Neuronal stem cell (in vitro differentiated cells): ENCODE results near the gene C1orf21.
A peak's percentile ranks its signal among the peaks of the same experiment; 100 is the strongest.

ENCODE experiments used
- DNase-seq: peaks from one replicate; pipeline ENCODE4 v3.0.0-alpha.2; 2013; ENCODE audit warnings: low spot score
- H2AFZ ChIP-seq: one replicate; pipeline ENCODE4 v1.6.1; 2013; ENCODE audit warnings: mild to moderate bottlenecking, low read length, inconsistent platforms
- H2AK5ac ChIP-seq: 2 replicates; pipeline ENCODE4 v1.6.1; 2013; ENCODE audit warnings: low read depth, mild to moderate bottlenecking, inconsistent platforms, low read length, moderate library complexity, mixed read lengths
- H2BK120ac ChIP-seq: 2 replicates; pipeline ENCODE4 v1.6.1; 2013; ENCODE audit warnings: low read depth, mild to moderate bottlenecking, inconsistent platforms, low read length, moderate library complexity, mixed read lengths
- H2BK12ac ChIP-seq: one replicate; pipeline ENCODE4 v1.6.1; 2013; ENCODE audit warnings: low read length, inconsistent platforms
- H2BK15ac ChIP-seq: 2 replicates; pipeline ENCODE4 v1.6.1; 2013; ENCODE audit warnings: mild to moderate bottlenecking, low read length, inconsistent platforms, mixed read lengths
- H2BK5ac ChIP-seq: one replicate; pipeline ENCODE4 v1.6.1; 2013; ENCODE audit warnings: inconsistent platforms, mild to moderate bottlenecking, low read length, moderate library complexity
- H3K14ac ChIP-seq: one replicate; pipeline ENCODE4 v1.6.1; 2013; ENCODE audit warnings: low read length, inconsistent platforms
- H3K18ac ChIP-seq: 2 replicates; pipeline ENCODE4 v1.6.1; 2013; ENCODE audit warnings: low read length, inconsistent platforms
- H3K23ac ChIP-seq: 2 replicates; pipeline ENCODE4 v1.6.1; 2013; ENCODE audit warnings: low read depth, mild to moderate bottlenecking, mixed read lengths, low read length, inconsistent platforms; ENCODE audit not compliant: poor library complexity
- H3K27ac ChIP-seq: replicated peaks from 3 replicates; pipeline ENCODE4 v1.5.1; 2013; ENCODE audit warnings: low read length, inconsistent platforms
- H3K27me3 ChIP-seq, 3 experiments: 2 replicates each; pipeline ENCODE4 v1.6.1; 2013; ENCODE audit warnings: low read length in 3 of 3, mild to moderate bottlenecking in 2 of 3, inconsistent platforms in 1 of 3, low read depth in 1 of 3, mixed read lengths in 1 of 3, moderate library complexity in 1 of 3; ENCODE audit not compliant: control insufficient read depth in 3 of 3, insufficient read depth in 3 of 3
- H3K36me3 ChIP-seq, 2 donors: replicated peaks in 1 of 2; 2 replicates each; pipeline ENCODE4 v1.6.1; 2013; ENCODE audit warnings: low read length in 2 of 2; ENCODE audit not compliant: control insufficient read depth in 2 of 2, insufficient read depth in 2 of 2
- H3K4ac ChIP-seq: 2 replicates; pipeline ENCODE4 v1.6.1; 2013; ENCODE audit warnings: inconsistent platforms, mild to moderate bottlenecking, low read length, moderate library complexity
- H3K4me1 ChIP-seq, 2 donors: 1 replicate in 1 of 2; 2 replicates in 1 of 2; pipeline ENCODE4 v1.6.1; 2013; ENCODE audit warnings: low read length in 2 of 2, low read depth in 1 of 2; ENCODE audit not compliant: control insufficient read depth in 2 of 2, insufficient read depth in 1 of 2
- H3K4me2 ChIP-seq: one replicate; pipeline ENCODE4 v1.6.1; 2013; ENCODE audit warnings: mild to moderate bottlenecking, low read length, inconsistent platforms; ENCODE audit not compliant: insufficient read depth, poor library complexity, severe bottlenecking
- H3K4me3 ChIP-seq, 2 donors: 2 replicates each; pipeline ENCODE4 v1.5.1; 2013; ENCODE audit warnings: low read length in 2 of 2, mild to moderate bottlenecking in 2 of 2, inconsistent platforms in 1 of 2, moderate library complexity in 1 of 2
- H3K79me1 ChIP-seq: one replicate; pipeline ENCODE4 v1.6.1; 2013; ENCODE audit warnings: low read depth, mild to moderate bottlenecking, inconsistent platforms, low read length, moderate library complexity
- H3K9ac ChIP-seq: one replicate; pipeline ENCODE4 v1.6.1; 2013; ENCODE audit warnings: mild to moderate bottlenecking, low read depth, low read length, inconsistent platforms; ENCODE audit not compliant: poor library complexity
- H3K9me3 ChIP-seq, 2 donors: replicated peaks in 1 of 2; 2 replicates each; pipeline versions ENCODE3 to v1.6.1; 2013; ENCODE audit warnings: low read length in 2 of 2, mild to moderate bottlenecking in 2 of 2, inconsistent platforms in 1 of 2, low read depth in 1 of 2, mixed read lengths in 1 of 2, moderate library complexity in 1 of 2; ENCODE audit not compliant: control insufficient read depth in 2 of 2, insufficient read depth in 1 of 2
- H4K8ac ChIP-seq: one replicate; pipeline ENCODE4 v1.6.1; 2013; ENCODE audit warnings: low read depth, mild to moderate bottlenecking, inconsistent platforms, low read length, moderate library complexity
- H4K91ac ChIP-seq: one replicate; pipeline ENCODE4 v1.6.1; 2013; ENCODE audit warnings: low read length, low read depth, mild to moderate bottlenecking, inconsistent platforms; ENCODE audit not compliant: poor library complexity
- WGBS, 2 donors: extraction: QIAGEN DNeasy Blood & Tissue Kit; methylation state at CpG; one replicate each; pipeline ENCODE4 v1.1.7; 2013; ENCODE audit warnings: missing lambda C conversion rate in 2 of 2, mixed read lengths in 1 of 2; ENCODE audit not compliant: insufficient read length in 2 of 2, insufficient replicate concordance in 1 of 2; ENCODE audit errors: extremely low coverage in 2 of 2; 5-methylcytosine and 5-hydroxymethylcytosine counted together

Gene C1orf21

GRCh38 chr1:184606786-184607185, 220.0 kb downstream of the C1orf21 start:
- no CpG with 5 or more reads among the region's 1 CpG for WGBS, 2 donors
- no peak overlapping the region for H2AFZ ChIP-seq
- H2BK15ac ChIP-seq = no peak overlapping the region
- H4K8ac ChIP-seq = no peak overlapping the region
- DNase-seq = no peak
- H3K9me3 ChIP-seq = no peaks in the 10 kb centered on the region
- H2BK120ac ChIP-seq = no peak overlapping the region
- no peak overlapping the region for H2AK5ac ChIP-seq
- H3K36me3 ChIP-seq = peaks cover 0 to 1% of the 10 kb centered on the region in 2 donors
- H3K27me3 ChIP-seq = no peaks in the 10 kb centered on the region
- H2BK5ac ChIP-seq = no peak overlapping the region
- H3K27ac ChIP-seq = no peak overlapping the region
- H3K14ac ChIP-seq = no peak overlapping the region
- H3K18ac ChIP-seq = no peak overlapping the region
- H2BK12ac ChIP-seq = no peak overlapping the region
- H3K4ac ChIP-seq = no peak overlapping the region
- H3K23ac ChIP-seq = no peak overlapping the region
- H3K4me2 ChIP-seq = no peak overlapping the region
- no peak overlapping the region for H4K91ac ChIP-seq
- peaks cover 0 to 8% of the 10 kb centered on the region in 2 donors for H3K4me1 ChIP-seq
- H3K4me3 ChIP-seq = no peak overlapping the region
- H3K9ac ChIP-seq = no peak overlapping the region
- no peaks in the 10 kb centered on the region for H3K79me1 ChIP-seq

- Histone ChIP-seq H3K36me3 (peaks cover 0 to 1% of the 10 kb centered on the region in 2 donors), H2BK5ac (no peak overlapping the region), H3K4me3 (no peak overlapping the region), H3K18ac (no peak overlapping the region), H3K23ac (no peak overlapping the region), H4K91ac (no peak overlapping the region), H3K9ac (no peak overlapping the region), H2BK12ac (no peak overlapping the region), H2BK15ac (no peak overlapping the region), H2BK120ac (no peak overlapping the region), H3K4ac (no peak overlapping the region), H3K27me3 (no peaks in the 10 kb centered on the region), H3K27ac (no peak overlapping the region), H2AFZ (no peak overlapping the region), H3K14ac (no peak overlapping the region), H3K9me3 (no peaks in the 10 kb centered on the region), H2AK5ac (no peak overlapping the region), H4K8ac (no peak overlapping the region), H3K79me1 (no peaks in the 10 kb centered on the region), H3K4me2 (no peak overlapping the region), H3K4me1 (peaks cover 0 to 6% of the 10 kb centered on the region in 2 donors)
- no peak for DNase-seq
- no CpG with 5 or more reads among the region's 4 CpGs for WGBS, 2 donors
Observed at GRCh38 chr1:184608581-184608980, 221.8 kb downstream of the C1orf21 start.

GRCh38 chr1:184608990-184609389, 222.2 kb downstream of the C1orf21 start:
- Histone ChIP-seq H3K9me3 (no peaks in the 10 kb centered on the region), H2AK5ac (no peak overlapping the region), H3K4me2 (no peak overlapping the region), H2BK12ac (no peak overlapping the region), H3K14ac (no peak overlapping the region), H3K18ac (no peak overlapping the region), H2BK15ac (no peak overlapping the region), H3K79me1 (no peaks in the 10 kb centered on the region), H3K4me3 (no peak overlapping the region), H3K36me3 (peaks cover 0 to 1% of the 10 kb centered on the region in 2 donors), H4K8ac (no peak overlapping the region), H3K4me1 (peaks cover 0 to 6% of the 10 kb centered on the region in 2 donors), H3K9ac (no peak overlapping the region), H3K4ac (no peak overlapping the region), H2BK5ac (no peak overlapping the region), H3K27ac (no peak overlapping the region), H2BK120ac (no peak overlapping the region), H4K91ac (no peak overlapping the region), H3K27me3 (no peaks in the 10 kb centered on the region), H3K23ac (no peak overlapping the region), H2AFZ (no peak overlapping the region)
- no peak for DNase-seq

GRCh38 chr1:184610876-184611595, 224.2 kb downstream of the C1orf21 start:
- DNase-seq = peak; percentile 42
- Histone ChIP-seq H3K4me2 (peak overlapping the region; percentile 35), H4K91ac (no peak overlapping the region), H3K4me3 (no peak overlapping the region), H2BK12ac (no peak overlapping the region), H3K9me3 (no peaks in the 10 kb centered on the region), H3K27me3 (no peaks in the 10 kb centered on the region), H3K14ac (no peak overlapping the region), H3K36me3 (no peaks in the 10 kb centered on the region), H2BK5ac (no peak overlapping the region), H2BK15ac (no peak overlapping the region), H3K18ac (no peak overlapping the region), H2AK5ac (no peak overlapping the region), H3K79me1 (no peaks in the 10 kb centered on the region), H4K8ac (no peak overlapping the region), H3K23ac (no peak overlapping the region), H3K27ac (peak overlapping the region; percentile 90), H3K9ac (no peak overlapping the region), H2AFZ (no peak overlapping the region), H2BK120ac (no peak overlapping the region), H3K4ac (no peak overlapping the region), H3K4me1 (peaks cover 0 to 7% of the 10 kb centered on the region in 2 donors)
- WGBS, 2 donors = no CpG with 5 or more reads among the region's 12 CpGs
